ENCODE results near the gene KNCN. TPM values are rescaled to one million over a fixed set of nuclear protein-coding genes. Genes with fewer than 3 reads are reported as not detected.

The KNCN gene
- polyA plus RNA-seq, 1 donor from 2014 or later, result not detected

DNA sequence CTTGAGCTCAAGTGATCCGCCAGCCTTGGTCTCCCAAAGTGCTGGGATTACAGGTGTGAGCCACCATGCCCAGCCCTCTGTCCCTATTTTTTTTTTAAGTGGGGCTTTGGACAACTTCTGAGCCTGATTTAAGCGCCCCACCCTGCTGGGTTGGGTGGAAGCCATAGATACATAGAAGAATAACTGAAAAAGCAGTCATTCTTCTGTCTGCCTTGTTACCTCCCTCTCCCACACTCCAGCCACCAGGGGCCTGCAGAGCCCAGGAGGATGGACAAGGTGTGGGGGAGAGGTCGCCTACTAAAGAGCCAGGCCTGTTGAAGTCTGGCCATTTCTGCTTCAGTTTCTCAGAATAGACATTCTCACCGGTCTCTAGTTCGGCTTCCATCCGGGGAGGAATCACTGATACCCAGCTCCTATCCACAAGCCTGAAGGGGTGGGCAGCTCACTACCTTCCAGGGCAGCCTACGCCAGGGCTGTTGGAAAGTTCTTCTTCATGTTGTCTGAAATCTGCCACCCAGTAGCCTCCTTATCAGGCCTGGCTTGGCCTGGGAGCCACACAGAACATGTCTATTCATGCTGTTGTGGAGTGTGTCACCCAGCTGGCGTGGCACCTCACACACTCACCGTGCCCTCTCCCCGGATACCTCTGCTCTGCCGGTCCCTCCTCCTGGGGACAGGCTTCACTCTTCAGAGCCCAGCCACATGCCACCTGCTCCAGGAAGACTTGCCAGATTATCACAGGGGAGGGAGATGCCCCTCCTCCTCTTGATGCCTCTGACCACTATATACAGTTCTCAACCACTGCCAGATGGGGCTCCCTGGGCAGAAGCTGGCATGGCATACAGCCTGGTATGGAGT is 27.7 kb downstream of the KNCN start:
- H3K27ac ChIP-seq (ENCODE audit: low read length), result no peak overlapping the region
- peaks cover 37% of the 10 kb centered on the region for H3K27me3 ChIP-seq (ENCODE audit: insufficient read depth, low read depth, low read length)
- no peak overlapping the region for H3K4me2 ChIP-seq (ENCODE audit: low read length)
- no peaks in the 10 kb centered on the region for H3K79me2 ChIP-seq (replicated peaks; ENCODE audit: insufficient read depth, low read length)
- H3K36me3 ChIP-seq (ENCODE audit: insufficient read depth, low read length), result no peaks in the 10 kb centered on the region
- TF ChIP-seq TAF1 (IDR thresholded peaks at IDR 0.05; ENCODE audit: low read depth) (no peak), POLR2AphosphoS5 (IDR thresholded peaks at IDR 0.05) (no peak), EP300 (conservative IDR thresholded peaks at IDR 0.05; ENCODE audit: poor library complexity, severe bottlenecking) (no peak), MXI1 (conservative IDR thresholded peaks at IDR 0.05; ENCODE audit: poor library complexity, severe bottlenecking) (no peak), SMC3 (conservative IDR thresholded peaks at IDR 0.05; ENCODE audit: poor library complexity) (no peak), EZH2 (IDR thresholded peaks at IDR 0.05; ENCODE audit: borderline replicate concordance, insufficient read depth, low read length, poor library complexity, severe bottlenecking) (no peak), RAD21 (conservative IDR thresholded peaks at IDR 0.05) (no peak)
- TF ChIP-seq, protein P1, sequence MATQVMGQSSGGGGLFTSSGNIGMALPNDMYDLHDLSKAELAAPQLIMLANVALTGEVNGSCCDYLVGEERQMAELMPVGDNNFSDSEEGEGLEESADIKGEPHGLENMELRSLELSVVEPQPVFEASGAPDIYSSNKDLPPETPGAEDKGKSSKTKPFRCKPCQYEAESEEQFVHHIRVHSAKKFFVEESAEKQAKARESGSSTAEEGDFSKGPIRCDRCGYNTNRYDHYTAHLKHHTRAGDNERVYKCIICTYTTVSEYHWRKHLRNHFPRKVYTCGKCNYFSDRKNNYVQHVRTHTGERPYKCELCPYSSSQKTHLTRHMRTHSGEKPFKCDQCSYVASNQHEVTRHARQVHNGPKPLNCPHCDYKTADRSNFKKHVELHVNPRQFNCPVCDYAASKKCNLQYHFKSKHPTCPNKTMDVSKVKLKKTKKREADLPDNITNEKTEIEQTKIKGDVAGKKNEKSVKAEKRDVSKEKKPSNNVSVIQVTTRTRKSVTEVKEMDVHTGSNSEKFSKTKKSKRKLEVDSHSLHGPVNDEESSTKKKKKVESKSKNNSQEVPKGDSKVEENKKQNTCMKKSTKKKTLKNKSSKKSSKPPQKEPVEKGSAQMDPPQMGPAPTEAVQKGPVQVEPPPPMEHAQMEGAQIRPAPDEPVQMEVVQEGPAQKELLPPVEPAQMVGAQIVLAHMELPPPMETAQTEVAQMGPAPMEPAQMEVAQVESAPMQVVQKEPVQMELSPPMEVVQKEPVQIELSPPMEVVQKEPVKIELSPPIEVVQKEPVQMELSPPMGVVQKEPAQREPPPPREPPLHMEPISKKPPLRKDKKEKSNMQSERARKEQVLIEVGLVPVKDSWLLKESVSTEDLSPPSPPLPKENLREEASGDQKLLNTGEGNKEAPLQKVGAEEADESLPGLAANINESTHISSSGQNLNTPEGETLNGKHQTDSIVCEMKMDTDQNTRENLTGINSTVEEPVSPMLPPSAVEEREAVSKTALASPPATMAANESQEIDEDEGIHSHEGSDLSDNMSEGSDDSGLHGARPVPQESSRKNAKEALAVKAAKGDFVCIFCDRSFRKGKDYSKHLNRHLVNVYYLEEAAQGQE (IDR thresholded peaks at IDR 0.05; ENCODE audit: borderline replicate concordance), result no peak
- TF ChIP-seq, protein P2, sequence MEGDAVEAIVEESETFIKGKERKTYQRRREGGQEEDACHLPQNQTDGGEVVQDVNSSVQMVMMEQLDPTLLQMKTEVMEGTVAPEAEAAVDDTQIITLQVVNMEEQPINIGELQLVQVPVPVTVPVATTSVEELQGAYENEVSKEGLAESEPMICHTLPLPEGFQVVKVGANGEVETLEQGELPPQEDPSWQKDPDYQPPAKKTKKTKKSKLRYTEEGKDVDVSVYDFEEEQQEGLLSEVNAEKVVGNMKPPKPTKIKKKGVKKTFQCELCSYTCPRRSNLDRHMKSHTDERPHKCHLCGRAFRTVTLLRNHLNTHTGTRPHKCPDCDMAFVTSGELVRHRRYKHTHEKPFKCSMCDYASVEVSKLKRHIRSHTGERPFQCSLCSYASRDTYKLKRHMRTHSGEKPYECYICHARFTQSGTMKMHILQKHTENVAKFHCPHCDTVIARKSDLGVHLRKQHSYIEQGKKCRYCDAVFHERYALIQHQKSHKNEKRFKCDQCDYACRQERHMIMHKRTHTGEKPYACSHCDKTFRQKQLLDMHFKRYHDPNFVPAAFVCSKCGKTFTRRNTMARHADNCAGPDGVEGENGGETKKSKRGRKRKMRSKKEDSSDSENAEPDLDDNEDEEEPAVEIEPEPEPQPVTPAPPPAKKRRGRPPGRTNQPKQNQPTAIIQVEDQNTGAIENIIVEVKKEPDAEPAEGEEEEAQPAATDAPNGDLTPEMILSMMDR (IDR thresholded peaks at IDR 0.05; ENCODE audit: poor library complexity, severe bottlenecking), result no peak
- no peaks in the 10 kb centered on the region for H4K20me1 ChIP-seq (ENCODE audit: insufficient read depth)
- no peaks in the 10 kb centered on the region for H3K9me2 ChIP-seq (ENCODE audit: insufficient read depth, low read length)
- H3K4me3 ChIP-seq (ENCODE audit: low read length), result no peak overlapping the region
- H3F3A ChIP-seq (ENCODE audit: insufficient read depth, low read length, poor library complexity, severe bottlenecking), result no peaks in the 10 kb centered on the region
- H2AFZ ChIP-seq (ENCODE audit: low read depth, low read length), result no peak overlapping the region
- H3K9ac ChIP-seq (ENCODE audit: low read length), result no peak overlapping the region
- no peaks in the 10 kb centered on the region for H3K9me3 ChIP-seq (ENCODE audit: low read length)

DNA sequence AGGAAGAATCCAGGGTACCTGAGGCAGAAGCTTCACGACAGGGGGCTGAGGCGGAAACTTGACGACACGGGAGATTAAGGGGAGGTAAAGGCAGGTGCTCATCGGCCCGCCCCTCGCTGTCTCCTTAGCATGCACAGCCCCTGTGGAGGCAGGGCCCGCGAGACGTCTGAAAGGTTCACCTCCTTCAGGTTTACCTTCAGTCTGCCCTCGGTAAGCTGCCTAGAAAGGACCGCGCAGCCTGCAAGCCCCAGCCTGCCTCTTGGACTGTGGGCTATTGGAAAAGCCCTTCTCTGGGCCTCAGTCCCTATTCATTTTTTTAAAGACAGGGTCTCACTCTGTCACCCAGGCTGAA is 28.5 kb downstream of the KNCN start:
- H3K27me3 ChIP-seq (ENCODE audit: insufficient read depth, low read depth, low read length), result peaks cover 29% of the 10 kb centered on the region

More for the DNA sequence above, 28.5 kb downstream of the KNCN start:
- Histone ChIP-seq H3K79me2 (replicated peaks; ENCODE audit: insufficient read depth, low read length) (no peaks in the 10 kb centered on the region), H3K9me3 (ENCODE audit: low read length) (no peaks in the 10 kb centered on the region), H3K36me3 (ENCODE audit: insufficient read depth, low read length) (no peaks in the 10 kb centered on the region), H2AFZ (ENCODE audit: low read depth, low read length) (no peak overlapping the region), H3K4me3 (ENCODE audit: low read length) (no peak overlapping the region), H3F3A (ENCODE audit: insufficient read depth, low read length, poor library complexity, severe bottlenecking) (no peaks in the 10 kb centered on the region), H4K20me1 (ENCODE audit: insufficient read depth) (no peaks in the 10 kb centered on the region), H3K9ac (ENCODE audit: low read length) (no peak overlapping the region), H3K4me2 (ENCODE audit: low read length) (no peak overlapping the region), H3K27ac (ENCODE audit: low read length) (no peak overlapping the region), H3K9me2 (ENCODE audit: insufficient read depth, low read length) (no peaks in the 10 kb centered on the region)
- TF ChIP-seq SMC3 (conservative IDR thresholded peaks at IDR 0.05; ENCODE audit: poor library complexity) (no peak), TAF1 (IDR thresholded peaks at IDR 0.05; ENCODE audit: low read depth) (no peak), POLR2AphosphoS5 (IDR thresholded peaks at IDR 0.05) (no peak)
